Hematopoietic multipotent progenitor cell treated with erythropoietin and hydrocortisone succinate and interleukin-3 and kit ligand, for 4 days (in vitro differentiated cells): ENCODE results near the gene TBL3.
A peak's percentile ranks its signal among the peaks of the same experiment; 100 is the strongest.
"Not testable (repeated sequence)": the region's sequence is repeated elsewhere in the genome, so short reads cannot be mapped to it uniquely, and the experiment has no call there.

Experiments
- DNase-seq: peaks from one replicate; pipeline ENCODE4 v3.0.0-alpha.2; 2015

Gene TBL3

DNA sequence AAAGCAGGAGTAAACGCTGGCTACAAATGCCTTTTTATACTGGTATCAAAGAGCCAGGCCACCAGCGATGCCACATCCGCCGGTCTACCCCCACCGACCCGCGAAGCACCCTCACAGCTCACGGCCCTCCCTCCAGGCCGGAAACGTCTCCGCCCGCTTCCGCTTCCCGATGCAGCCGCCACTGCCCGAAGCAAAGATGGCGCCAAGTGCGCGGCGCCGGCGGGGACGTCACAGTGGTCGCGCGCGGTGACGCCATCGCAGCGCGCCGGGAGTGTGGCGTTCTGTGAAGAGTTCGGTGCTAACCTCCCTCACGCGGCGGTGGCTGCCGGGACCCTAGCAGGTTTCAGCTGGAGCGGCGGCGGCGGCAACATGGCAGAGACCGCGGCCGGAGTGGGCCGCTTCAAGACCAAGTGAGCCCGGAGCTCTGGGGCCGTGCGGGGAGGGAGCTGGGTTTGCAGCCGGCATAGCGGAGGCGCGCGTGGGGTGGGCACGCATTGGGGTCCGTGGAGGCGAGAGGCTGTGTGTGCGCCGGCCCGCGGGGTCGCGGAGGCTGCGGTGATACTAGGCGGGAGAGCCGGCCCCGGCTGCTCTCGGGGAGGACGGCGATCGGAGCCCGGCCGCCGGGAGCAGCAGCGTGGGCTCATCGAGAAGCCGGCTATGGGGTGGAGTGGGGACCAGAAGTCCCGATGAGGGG is at the start of gene TBL3:
TBL3 (plus strand) TSS at position 258 of the 694 bp plus-strand sequence; CDS start at position 370, 112 bp downstream.
- DNase-seq, result peak; percentile 98

DNA sequence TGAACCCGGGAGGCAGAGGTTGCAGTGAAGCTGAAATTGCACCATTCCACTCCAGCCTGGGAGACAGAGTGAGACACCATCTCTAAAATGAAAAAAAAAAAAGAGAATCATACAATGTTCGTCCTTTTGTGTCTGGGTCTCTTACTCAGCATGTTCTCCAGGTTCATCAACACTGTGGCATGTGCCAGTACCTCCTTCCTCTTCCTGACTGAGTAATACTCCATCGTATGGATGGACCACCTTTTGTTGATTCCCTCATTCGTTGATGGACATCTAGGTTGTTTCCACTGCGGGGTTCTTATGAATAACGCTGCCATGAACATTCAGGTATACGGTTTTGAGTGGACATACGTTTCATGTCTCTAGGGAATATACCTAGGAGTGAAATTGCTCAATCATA is 49.5 kb upstream of the TBL3 start:
- DNase-seq, result no peak

DNA sequence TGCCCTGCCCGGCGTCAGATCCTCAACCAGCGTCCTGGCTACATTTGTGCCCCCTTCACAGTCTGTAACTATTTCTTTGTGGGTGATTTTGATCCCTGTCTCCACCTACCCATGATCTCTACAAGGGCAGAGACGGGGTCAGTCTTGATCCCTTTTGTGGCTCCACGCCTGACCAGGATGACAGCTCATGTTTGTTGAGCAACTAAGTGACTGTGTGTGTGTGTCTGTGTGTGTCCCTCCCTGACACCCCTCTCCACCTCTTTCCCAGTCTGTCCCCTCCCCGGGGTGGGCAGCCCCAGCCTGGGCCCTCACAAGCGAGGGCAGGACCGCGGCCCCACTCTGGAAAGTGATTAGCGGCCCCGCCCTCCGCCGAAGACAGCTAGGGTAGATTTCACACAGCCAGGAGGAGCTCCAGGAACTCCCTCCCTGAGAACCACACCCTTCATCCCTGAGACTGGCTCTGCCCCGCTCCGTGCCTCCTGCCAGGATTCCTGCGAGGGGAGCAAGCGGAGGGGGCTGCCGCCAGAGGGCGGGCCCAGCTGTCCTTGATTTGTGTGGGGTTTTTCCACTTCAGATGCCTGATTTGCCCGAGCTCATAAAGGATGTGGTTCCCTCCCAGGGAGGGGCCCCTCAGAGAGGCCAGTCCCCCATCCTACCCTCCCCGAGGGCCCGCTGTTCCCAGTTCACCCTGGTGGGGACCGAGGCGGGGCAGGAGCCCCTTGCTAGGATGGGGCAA is 48.4 kb upstream of the TBL3 start:
- peak; percentile 41 for DNase-seq

DNA sequence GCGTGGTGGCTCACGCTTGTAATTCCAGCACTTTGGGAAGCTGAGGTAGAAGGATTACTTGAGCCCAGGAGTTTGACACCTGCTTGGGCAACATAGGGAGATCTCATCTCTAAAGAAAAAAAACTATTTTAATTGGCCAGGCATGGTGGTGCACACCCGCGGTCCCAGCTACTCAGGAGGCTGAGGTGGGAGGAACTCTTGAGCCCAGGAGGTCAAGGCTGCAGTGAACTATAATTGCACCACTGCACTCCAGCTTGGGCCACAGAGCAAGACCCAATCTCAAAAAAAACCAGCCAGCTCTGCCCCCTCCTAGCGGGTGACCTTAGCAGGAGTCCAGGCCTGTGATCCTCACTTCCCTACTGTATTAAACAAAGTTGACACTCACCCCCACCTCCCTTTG is 47.8 kb upstream of the TBL3 start:
- no peak for DNase-seq

DNA sequence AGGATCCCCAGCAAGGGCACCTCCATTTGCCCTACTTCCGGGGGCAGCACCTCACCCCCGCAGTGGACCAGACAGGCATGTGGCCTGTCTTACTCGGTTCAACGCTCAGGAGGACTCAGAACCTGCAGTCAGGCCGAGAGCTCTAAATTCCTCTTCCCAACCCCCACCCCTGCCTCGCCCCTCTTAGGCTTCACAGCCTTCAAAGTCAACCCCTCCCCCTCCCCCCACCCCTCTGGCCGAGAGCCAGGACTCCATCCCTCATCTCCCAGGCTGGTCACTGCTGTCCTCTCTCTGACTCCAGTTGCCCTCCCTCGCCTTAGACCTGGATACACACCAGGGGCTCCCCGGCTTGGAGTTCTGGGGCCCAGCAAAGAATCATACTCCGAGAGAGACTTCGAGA is 45.6 kb upstream of the TBL3 start:
- DNase-seq, result no peak

DNA sequence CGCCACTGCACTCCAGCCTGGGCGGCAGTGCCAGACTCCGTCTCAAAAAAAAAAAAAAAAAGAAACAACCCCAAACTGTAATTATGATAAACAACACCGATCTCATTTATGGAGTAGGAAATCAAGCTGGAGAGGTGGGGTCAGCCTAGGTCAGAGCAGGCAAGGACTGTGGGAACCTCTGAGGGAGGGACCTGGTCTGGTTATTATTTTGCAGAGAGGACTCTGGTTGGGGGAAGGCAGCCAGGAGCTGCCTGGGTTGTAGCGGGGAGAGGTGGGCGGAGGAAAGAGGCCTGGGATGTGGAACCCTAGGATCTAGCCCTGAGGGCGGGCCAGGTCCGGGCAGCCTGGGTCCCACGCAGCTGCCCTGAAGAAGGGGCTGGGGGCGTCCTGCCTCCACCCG is 42.7 kb upstream of the TBL3 start:
- peak; percentile 56 for DNase-seq

DNA sequence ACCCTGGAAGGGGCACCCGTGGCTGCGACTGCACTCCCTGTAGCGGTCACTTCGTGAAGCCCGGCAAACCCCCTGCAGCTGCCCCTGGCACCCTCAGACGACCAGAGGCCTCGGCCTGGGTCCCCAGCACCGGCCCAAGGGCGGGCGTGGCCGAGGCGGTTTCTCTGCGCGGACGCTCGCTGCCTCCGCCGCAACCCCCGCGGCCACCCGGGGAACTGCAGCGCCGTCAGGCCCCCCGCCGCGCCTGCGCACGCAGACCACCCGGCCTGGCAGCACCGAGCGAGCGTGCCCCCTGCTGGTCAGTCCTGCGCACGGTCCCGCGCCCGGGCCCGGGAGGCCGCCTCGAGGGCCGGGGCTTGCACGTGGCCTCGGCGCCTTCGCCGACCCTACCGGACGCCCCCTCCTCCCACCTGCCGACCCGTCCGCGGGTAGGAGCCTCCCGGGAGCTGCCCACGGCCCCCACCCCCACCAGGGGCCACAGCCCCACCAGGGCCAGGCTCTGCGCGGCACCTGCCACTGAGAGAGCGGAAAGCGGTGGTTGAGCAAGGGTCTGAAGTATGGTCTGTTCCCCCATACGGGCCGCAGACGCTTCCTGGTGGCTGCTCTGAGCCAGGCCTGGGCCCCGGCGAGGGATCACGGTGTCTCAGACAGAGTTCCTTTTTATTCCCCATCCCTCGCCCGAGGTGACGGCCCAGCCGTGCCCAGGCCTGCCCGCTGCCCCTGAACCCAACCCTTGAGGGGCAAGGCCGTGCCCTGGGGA is 42.1 kb upstream of the TBL3 start:
- DNase-seq, result peak; percentile 93

DNA sequence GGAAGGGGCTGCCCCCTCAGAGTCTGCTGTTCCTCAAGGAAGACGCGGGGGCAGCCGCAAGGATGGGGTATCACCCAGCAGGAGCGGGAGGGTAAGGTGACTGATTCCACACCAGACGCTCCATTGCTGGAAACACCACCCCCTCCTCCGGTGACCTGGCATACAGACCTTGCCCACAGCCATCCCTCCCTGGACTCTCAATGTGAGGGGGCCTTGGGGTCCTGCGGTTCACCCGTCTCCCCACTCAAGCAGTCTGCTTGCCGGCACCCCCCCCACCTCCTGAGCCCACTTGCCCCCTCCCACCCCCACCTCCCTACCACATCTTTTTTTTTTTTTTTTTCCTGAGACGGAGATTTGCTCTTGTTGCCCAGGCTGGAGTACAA is 41.5 kb upstream of the TBL3 start:
- no peak for DNase-seq

DNA sequence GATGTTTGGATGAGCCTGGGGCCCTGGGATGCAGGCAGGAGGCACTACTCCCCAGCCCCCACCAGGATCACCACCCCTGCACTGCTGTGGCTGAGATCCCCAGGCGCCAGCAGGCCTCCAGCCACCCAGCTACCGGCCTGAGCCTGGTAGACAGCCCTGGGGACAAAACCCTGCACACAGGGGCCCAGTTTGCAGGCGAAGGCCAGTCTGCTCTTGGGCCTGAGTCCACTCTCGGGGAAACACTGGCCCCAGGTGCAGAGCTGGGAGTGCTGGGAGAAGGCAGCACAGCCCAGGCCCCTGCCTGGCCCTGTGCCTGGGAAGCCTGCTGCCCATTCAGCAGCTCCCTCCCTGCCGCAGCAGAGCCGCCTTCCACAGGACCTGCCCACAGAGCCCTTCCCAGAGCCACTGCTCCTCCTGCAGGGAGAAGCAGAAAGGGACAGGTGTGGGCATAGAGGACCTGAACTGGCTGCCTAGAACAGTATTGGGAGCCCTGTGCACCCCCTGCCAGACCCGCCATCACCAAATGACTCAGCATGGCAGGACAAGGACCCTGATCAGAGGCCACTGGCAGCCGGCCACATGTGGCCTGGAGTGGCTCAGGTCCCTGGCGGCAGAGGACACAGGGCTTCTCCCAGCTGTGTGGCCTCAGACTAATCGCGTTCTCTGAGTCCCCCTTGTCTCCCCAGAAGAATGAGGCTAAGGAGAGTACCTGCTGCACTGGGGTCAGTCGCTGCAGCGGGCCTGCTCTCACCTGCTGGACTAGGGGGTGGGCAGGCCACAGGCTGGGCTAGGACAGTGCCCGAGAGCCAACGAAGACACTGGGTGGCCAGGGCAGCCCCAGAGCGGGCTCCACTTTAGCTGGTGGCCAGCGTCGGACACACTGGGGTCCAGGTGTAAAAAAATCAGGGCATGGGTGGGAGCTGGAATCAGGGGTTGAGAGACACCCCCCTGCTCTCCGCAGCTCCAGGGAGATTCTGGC is 39.5 kb upstream of the TBL3 start:
- no peak for DNase-seq

DNA sequence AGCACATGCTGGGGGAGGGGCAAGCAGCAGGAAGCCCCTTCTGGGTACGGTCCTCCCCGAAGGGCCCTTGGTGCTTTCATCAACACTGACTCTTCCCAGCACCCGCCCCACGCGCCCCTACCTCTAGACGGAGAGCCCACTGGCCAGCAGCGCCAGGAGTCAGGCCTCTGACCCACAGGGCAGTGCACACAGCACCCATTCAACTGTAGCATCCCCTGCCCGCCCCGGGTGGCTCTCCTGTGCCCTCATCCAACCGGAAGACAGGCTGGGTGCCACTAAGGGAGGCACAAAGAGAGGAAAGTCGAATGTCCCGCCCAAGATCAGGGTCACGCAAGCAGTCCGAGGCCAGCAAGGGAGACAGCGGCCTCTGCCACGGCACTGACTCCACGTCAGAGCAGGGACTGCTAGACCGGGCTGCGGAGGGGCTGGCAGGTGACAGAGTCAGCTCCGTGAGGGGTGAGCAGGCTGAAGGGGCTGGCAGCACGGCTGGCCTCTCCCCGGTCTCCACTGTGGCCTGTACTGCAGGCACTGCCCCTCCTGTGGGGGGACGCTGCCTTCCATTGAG is 38.7 kb upstream of the TBL3 start:
- DNase-seq, result no peak

DNA sequence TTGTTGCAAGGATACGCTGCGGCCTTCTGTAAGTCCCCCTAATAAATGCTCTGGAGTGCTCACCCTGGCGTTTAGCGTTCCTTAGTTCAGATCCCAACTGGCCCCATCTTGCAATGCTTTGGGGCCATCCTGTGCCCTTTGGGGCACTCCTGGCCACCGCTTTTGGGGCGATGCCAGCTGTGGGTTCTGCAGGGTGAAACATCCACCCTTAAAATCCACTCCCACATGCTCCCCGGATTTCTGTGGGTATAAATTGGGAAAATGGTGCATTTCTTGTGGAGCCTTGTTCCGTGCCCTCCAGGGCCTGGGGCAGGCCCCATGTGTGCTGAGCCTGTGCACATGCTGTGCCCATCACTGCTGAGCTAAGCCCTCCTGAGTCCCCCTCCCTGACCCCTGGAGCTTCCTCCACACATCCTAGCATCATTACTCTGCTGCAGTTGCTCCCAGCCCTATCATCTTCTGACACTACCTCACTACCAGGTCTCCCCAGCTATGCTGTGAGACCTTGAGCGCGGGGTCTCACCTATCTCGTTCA is 34.8 kb upstream of the TBL3 start:
- DNase-seq, result no peak

DNA sequence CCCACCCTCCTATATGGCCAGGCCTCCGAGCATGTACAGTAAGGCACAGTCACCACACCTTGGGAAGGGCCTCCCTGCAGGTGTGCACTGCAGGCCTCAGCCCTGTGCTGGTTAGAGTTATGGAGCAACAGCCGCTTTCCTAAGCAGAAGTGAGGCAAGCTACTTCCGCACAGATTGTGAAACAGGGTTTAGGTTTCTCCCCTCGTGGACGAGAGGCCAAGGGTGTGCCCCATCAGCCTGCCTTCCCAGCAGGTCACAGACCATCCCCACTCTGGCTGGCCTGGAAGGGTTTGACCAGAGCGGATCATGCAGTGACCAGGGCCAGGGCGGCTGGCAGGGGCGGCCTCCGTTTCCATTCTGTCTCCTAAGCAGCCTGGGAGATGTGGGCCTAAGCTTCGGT is 33.5 kb upstream of the TBL3 start:
- DNase-seq, result peak; percentile 61

DNA sequence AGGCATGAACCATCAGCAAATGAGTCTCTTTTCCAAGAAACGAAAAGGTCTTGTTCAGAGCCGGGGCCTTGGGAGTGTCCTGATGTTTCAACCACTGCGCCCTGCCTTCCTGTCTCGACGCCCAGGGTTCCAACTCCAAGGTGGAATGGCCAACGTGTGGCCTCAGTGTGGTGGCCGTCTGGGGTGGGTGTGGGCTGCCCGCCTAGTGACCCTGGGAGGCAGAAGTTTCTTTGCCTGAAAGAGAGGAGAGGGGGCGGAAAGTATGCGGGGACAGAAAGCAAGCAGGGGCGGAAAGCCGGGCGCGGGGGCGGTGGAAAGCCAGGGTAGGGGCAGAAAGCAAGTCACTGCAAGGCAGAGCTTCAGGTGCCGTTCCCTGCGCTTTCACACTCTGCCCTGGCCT is 32.9 kb upstream of the TBL3 start:
- no peak for DNase-seq

DNA sequence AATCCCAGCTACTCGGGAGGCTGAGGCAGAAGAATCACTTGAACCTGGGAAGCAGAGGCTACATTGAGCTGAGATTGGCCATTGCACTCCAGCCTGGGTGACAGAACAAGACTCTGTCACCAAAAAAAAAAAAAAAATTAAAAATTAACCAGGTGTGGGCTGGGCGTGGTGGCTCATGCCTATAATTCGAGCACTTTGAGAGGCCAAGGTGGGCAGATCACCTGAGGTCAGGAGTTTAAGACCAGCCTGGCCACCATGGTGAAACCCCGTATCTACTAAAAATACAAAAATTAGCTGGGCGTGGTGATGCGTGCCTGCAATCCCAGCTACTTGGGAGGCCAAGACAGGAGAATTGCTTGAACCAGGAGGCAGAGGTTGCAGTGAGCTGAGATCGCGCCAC is 32.0 kb upstream of the TBL3 start:
- DNase-seq, result not testable (repeated sequence)

DNA sequence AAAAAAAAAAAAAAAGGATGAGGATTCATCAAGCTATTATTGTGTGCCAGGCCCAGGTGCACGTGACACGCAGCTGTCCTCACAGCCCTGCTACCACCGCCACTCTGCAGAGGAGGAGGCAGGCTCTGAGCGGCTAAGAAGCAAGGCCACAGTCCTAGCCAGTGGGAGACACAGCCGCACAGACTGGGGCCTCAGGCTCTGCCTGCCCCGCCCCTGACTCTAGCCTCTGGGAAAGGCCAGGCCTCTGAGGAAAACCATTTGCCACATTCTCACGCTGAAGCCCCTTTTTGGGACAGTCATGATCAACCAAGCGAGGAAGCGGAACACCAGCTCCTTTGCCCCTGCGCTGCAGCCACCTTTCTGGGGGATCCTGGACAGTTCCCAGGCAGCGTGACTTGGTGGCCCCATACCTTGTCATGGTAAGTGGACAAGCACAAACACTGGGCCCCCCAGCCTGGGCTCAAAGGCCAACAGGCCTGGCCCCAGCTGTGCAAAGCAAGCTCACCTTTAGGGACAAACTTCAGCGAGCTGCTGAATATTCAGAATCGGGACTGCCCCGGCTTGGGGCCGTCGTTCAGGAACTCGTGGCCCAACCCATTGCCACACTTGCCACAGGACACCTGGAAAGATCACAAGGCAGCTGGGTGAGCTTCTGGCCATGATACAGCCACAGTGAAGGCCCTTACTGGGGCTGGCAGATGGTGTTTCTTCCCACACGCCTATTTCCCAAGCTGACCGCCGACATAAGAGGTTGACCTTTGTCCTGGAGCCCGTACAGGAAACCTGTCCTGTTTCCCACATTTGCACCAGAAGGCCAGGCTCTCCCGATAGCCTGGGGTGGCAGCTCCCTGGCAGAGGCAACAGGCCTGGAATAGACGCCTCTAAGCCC is 31.3 kb upstream of the TBL3 start:
- DNase-seq, result no peak

DNA sequence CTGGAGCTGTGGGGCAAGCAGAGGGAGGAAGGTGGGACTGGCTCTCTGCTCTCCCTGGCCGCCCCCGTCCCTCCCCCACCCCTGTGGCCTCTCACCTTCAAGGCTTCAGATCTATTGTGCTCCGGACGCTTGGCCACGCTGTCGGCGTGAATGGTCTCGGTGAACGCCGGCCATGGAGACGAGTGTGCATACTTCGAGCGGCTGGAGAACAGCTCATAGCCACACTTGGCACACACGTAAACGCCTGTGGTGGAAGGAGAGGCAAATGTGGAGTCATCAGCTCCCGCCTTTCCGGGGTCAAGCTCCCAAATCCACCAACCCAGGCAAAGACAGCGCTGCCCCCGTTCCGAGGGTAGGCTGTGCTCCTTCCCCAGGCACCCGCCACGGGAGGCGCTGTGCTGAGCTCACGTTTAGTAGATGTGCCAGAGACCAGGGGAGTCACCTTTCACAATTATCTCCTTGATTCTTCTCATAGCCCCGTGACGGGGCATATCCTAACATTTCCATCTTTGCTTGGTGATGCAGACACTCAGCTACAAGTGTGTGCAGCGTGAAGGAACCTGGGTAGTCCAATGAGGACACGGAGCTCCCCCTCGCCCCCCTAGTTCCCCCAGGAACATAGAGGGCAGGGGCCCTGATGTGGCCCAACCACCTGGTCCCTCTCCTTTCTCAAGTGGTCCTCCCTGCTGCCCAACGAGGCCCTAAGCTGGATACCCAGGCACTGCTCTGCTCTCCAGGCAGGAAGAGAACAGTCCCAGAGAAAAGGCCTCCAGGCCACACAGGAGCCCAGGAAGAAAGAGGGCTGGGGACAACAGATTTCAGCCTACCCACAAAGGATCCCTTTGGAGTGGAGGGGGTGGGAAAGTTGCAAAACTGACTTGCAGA is 30.4 kb upstream of the TBL3 start:
- no peak for DNase-seq

DNA sequence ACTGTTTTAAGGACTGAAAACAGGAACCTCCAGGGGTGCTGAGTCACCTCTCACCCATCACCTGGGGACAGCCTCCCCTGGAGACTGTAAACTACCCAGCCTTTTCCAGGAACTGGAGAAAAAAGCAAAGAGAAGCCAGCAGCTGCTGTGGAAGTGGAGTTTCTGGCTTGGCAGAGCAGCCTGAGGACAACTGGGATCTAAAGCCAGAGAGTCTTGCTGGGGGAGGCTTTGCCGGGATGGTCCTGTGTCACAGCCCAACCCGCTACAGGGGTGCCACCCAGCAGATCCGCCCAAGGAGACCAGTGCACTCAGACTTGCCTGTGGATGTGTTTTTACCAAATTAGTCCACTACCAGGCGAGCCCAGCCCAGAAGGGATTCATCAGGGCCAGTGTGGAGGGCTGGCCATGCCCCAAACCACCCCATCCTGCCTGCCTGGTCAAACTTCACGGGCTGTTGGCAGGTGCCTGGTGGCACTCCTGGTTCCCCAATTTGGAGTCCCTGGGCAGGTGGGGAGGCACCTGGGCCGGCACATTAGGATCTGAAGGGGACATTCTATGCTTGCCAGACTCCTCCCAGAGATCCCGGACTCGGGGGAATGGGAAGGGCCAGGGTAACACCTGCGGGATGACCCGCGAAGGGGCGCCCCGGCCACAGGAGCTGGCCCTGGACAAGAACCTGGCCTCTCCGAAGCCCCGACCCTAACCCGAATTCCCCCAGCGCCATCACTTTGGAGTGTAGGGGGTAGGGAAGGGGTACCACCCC is 29.6 kb upstream of the TBL3 start:
- DNase-seq, result peak; percentile 65

DNA sequence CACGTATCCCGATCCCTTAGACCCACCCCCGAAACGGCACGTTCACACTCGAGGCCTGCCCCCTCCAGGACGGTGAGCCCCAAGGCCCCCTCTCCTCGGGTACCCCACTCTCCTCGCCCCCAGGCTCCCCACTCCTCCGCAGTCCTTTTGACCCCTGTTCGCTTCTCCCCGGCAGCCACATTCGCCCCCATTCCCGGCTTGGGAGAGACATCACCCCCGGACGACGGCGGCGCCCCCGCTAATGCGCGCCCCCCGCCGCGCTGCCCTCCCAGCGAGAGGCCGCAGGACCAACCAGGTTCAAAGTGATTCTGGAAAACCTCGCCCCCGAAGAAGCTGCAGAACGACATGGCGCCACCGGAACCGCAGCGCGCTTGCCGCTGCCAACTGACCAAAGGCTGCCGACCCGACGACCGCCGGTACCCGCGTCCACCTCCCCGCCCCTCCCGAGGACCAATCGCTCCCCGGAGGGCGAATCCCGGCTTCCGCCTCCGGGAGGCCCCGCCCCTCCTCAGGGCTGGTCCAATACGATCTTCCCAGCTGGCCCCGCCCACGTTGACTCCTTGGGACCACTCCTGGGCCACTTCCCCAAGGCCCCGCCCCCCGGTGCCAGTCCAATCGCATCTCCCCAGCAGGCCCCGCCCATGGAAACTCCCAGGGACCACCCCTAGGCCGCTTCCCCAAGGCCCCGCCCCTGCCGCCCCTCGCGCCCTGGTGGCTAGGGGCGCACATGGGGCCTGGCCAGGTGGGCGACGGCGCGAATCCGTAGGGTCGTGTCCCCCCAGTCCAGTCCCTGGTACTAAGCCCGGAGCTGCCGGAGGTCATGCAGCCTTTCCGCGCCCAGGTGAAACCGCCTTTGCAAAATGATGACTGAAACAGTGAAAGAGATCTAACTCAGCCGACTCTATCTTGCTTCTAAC is 28.8 kb upstream of the TBL3 start, which contains the start of gene MSRB1:
MSRB1 (minus strand) TSS at position 390 of the 917 bp plus-strand sequence; CDS start at position 347, 43 bp downstream.
- DNase-seq, result peak; percentile 100
